ENCODE results near the gene PDGFD. TPM values are rescaled to one million over a fixed set of nuclear protein-coding genes. Genes with fewer than 3 reads are reported as not detected.

The PDGFD gene
- total RNA-seq, 2 donors from 2014 or later: 2.3 to 4.8 TPM

DNA sequence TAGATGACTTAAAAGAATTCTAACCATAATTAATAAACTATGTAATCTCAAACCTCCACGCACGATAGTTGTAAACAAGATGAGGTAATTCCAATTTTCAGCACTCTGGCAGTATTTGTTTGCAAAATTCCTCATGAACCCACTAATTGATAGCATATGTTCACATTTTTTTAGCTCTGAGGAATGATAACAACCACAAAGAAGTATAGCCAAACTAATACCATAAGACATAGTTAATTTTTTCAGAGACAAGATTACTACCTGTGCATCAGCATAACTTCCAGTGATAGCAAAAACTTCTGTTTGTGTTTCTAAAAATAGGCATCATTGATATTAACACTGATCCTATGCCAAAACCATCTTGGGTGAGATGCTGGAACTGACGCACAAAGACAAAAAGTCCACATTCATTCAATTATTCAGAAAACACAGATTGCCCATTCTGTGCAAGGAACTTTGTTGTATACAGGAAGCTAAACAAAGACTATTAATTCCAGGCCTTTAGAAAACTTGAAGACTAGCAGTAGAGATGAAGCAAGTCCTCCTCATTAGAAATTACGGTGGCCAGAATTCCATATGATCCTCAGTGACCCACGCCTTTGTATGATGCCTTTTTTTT, 57.7 kb downstream of the PDGFD start:
- no peaks in the 10 kb centered on the region for H3K4me1 ChIP-seq (ENCODE audit: control insufficient read depth, insufficient read depth, low read length)
- H3K9me3 ChIP-seq (ENCODE audit: control insufficient read depth, low read length): no peaks in the 10 kb centered on the region
- no peak overlapping the region for H3K4me3 ChIP-seq (ENCODE audit: low read length)
- 92 to 94% methylated on average over 3 to 5 of the region's 5 CpGs for WGBS, 2 experiments (ENCODE audit: insufficient coverage in 1 of 2, insufficient read length in 1 of 2)
- TF ChIP-seq, protein P1, sequence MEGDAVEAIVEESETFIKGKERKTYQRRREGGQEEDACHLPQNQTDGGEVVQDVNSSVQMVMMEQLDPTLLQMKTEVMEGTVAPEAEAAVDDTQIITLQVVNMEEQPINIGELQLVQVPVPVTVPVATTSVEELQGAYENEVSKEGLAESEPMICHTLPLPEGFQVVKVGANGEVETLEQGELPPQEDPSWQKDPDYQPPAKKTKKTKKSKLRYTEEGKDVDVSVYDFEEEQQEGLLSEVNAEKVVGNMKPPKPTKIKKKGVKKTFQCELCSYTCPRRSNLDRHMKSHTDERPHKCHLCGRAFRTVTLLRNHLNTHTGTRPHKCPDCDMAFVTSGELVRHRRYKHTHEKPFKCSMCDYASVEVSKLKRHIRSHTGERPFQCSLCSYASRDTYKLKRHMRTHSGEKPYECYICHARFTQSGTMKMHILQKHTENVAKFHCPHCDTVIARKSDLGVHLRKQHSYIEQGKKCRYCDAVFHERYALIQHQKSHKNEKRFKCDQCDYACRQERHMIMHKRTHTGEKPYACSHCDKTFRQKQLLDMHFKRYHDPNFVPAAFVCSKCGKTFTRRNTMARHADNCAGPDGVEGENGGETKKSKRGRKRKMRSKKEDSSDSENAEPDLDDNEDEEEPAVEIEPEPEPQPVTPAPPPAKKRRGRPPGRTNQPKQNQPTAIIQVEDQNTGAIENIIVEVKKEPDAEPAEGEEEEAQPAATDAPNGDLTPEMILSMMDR (conservative IDR thresholded peaks at IDR 0.05): no peak
- no peaks in the 10 kb centered on the region for H3K36me3 ChIP-seq (ENCODE audit: control insufficient read depth, insufficient read depth, low read length)
- no peaks in the 10 kb centered on the region for H3K27me3 ChIP-seq (ENCODE audit: control insufficient read depth, insufficient read depth, low read length, poor library complexity, severe bottlenecking)
- Mint-ChIP-seq H3K27ac (no peak overlapping the region), H3K9me3 (peaks cover 11% of the 10 kb centered on the region), H3K4me1 (no peaks in the 10 kb centered on the region), H3K36me3 (ENCODE audit: low read depth) (no peaks in the 10 kb centered on the region), H3K4me3 (no peak overlapping the region), H3K27me3 (ENCODE audit: insufficient read depth) (no peaks in the 10 kb centered on the region)
- no peak overlapping the region for H3K27ac ChIP-seq (ENCODE audit: low read depth, low read length)
- DNase-seq: no peak
- no peak overlapping the region for H3K9ac ChIP-seq (ENCODE audit: extremely low read depth, low read length, poor library complexity, severe bottlenecking)

DNA sequence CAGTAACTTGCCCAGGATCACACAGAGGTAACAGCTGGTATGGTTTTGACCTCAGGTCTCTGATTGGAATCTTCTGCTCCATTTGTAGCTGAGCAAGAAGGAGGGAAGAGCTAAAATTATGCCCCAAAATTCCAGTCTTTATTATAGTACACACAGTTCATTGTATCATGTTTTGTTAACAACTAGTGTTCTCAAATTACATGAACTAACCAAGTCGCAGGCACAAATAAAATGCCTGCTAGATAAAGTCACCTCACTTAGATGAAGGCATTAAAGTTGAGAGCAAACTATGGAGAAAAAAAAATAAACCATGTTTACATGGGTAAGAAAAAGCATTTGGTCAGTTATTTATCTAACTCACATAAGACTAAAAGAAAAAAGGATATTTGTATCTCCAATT, 58.8 kb downstream of the PDGFD start:
- WGBS, 2 experiments (ENCODE audit: insufficient coverage in 1 of 2, insufficient read length in 1 of 2): 100% methylated on average over 1 of the region's 1 CpG; no CpG with 5 or more reads in 1 of the 2 experiments
- no peak overlapping the region for H3K27ac Mint-ChIP-seq
- H3K27me3 Mint-ChIP-seq (ENCODE audit: insufficient read depth): no peaks in the 10 kb centered on the region

DNA sequence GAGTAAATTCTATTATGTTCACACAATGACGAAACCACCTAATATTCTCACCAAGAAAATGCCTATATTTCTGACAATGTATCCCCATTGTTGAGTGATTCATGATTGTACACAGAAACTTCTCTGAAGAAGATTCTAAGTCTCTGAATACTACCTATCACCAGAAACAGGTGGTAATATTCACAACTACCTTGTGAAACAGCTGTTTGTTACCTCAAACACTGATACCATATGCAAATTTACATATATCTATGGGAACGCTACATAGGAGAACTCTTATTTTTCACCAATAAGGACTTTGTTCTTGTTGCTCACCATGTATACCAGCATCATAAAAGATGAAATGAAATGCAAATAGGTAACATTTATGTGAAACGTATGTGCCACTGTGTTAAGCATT, 59.3 kb downstream of the PDGFD start:
- no peaks in the 10 kb centered on the region for H3K36me3 Mint-ChIP-seq (ENCODE audit: low read depth)
- no peak overlapping the region for H3K27ac Mint-ChIP-seq
- peaks cover 14% of the 10 kb centered on the region for H3K9me3 Mint-ChIP-seq
- no peaks in the 10 kb centered on the region for H3K27me3 Mint-ChIP-seq (ENCODE audit: insufficient read depth)
- Histone ChIP-seq H3K27me3 (ENCODE audit: control insufficient read depth, insufficient read depth, low read length, poor library complexity, severe bottlenecking) (no peaks in the 10 kb centered on the region), H3K27ac (ENCODE audit: low read depth, low read length) (no peak overlapping the region), H3K4me3 (ENCODE audit: low read length) (no peak overlapping the region), H3K9me3 (ENCODE audit: control insufficient read depth, low read length) (no peaks in the 10 kb centered on the region), H3K9ac (ENCODE audit: extremely low read depth, low read length, poor library complexity, severe bottlenecking) (no peak overlapping the region), H3K4me1 (ENCODE audit: control insufficient read depth, insufficient read depth, low read length) (no peaks in the 10 kb centered on the region), H3K36me3 (ENCODE audit: control insufficient read depth, insufficient read depth, low read length) (no peaks in the 10 kb centered on the region)
- H3K4me1 Mint-ChIP-seq: no peaks in the 10 kb centered on the region
- WGBS, 2 experiments (ENCODE audit: insufficient coverage in 1 of 2, insufficient read length in 1 of 2): 92 to 100% methylated on average over 1 to 3 of the region's 3 CpGs
- H3K4me3 Mint-ChIP-seq: no peak overlapping the region
- DNase-seq: no peak
- TF ChIP-seq, protein P1 (conservative IDR thresholded peaks at IDR 0.05): no peak

More for the DNA sequence above, 58.8 kb downstream of the PDGFD start:
- Mint-ChIP-seq H3K4me1 (no peaks in the 10 kb centered on the region), H3K4me3 (no peak overlapping the region), H3K9me3 (peaks cover 14% of the 10 kb centered on the region), H3K36me3 (ENCODE audit: low read depth) (no peaks in the 10 kb centered on the region)
- no peaks in the 10 kb centered on the region for H3K27me3 ChIP-seq (ENCODE audit: control insufficient read depth, insufficient read depth, low read length, poor library complexity, severe bottlenecking)
- no peaks in the 10 kb centered on the region for H3K9me3 ChIP-seq (ENCODE audit: control insufficient read depth, low read length)
- TF ChIP-seq, protein P1 (conservative IDR thresholded peaks at IDR 0.05): no peak
- no peaks in the 10 kb centered on the region for H3K4me1 ChIP-seq (ENCODE audit: control insufficient read depth, insufficient read depth, low read length)
- H3K9ac ChIP-seq (ENCODE audit: extremely low read depth, low read length, poor library complexity, severe bottlenecking): no peak overlapping the region
- H3K27ac ChIP-seq (ENCODE audit: low read depth, low read length): no peak overlapping the region
- no peak for DNase-seq
- H3K36me3 ChIP-seq (ENCODE audit: control insufficient read depth, insufficient read depth, low read length): no peaks in the 10 kb centered on the region
- no peak overlapping the region for H3K4me3 ChIP-seq (ENCODE audit: low read length)
